Measurements from ENCODE around the gene PPIL6.
"Not testable (repeated sequence)": the region's sequence is repeated elsewhere in the genome, so short reads cannot be mapped to it uniquely, and the experiment has no call there.

PPIL6 gene

DNA sequence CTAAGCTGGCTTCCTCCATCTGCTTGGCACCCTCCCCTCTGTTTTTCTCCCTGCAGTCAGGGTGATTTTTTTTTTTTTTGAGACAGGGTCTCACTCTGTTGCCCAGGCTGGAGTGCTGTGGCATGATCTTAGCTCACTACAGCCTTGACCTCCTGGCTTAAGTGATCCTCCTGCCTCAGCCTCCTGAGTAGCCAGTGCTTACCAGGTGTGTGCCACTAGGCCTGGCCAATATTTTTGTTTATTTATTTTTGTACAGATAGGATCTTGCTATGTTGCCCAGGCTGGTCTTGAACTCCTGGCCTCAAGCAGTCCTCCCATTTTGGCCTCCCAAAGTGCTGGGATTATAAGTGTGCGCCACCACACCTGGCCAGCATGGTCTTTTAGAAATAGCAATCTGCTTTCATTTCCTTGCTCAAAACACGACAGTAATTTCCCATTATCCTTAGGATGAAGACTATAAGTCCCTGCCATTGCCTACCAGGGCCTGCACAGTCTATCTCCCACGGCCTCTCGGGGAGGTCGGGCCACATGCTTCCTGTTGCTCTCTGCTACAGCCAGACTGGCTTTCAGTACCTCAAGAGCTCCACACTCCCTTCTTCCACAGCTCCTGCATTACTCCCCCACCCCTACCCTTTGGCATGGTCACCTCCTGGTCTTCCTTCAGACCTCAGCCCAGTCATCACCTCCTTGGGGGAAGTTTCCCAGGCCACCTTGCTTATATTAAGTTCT lies 47.1 kb downstream of the PPIL6 start:
- DNase-seq: no peak

DNA sequence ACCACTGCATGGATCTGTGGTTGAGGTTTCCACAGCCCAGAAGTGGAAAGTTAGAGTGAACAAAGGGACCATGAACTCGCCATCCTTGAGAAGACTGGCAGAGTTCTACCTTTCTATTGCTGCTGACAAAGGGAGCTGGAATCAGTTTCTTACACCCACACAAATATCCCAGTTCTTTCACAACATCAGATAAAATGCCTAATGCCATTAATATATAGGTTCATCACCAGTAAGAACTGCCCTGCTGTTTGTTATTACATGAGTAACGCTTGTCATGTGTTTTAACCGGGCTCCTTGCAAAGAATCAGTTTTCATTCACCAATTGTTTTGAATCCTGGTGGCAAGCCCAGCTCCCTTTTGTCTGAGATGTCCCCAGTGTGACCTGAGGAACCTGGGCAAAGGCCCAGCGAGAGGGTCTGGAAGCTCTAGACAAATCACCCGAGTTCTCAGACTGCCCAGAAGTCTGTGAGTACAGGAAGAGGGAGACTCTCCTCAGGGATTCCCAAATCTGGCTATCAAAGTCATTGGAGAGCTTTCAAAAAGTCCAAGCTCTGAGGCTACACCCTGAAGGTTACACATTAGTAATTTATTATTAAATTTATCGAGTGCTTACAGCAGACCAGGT lies 50.7 kb downstream of the PPIL6 start:
- DNase-seq: no peak

DNA sequence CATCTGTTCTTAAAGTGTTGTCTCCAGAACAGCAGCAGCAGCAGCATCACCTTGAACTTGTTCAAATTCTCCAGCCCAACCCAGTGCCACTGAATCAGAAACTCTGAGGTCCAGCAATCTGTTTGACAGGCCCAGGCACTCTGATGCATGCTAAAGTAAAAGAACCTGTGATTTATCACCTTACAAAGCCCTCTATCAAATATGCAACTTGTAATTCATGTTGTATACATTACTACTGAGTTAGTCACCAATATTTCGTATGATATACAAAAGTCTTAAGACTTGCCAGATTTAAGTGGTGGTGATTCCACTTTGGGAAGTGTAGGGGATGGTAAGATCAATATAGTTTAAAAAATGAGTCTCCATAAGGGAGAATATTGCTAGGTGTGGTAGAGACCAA lies 52.2 kb downstream of the PPIL6 start:
- DNase-seq: no peak

DNA sequence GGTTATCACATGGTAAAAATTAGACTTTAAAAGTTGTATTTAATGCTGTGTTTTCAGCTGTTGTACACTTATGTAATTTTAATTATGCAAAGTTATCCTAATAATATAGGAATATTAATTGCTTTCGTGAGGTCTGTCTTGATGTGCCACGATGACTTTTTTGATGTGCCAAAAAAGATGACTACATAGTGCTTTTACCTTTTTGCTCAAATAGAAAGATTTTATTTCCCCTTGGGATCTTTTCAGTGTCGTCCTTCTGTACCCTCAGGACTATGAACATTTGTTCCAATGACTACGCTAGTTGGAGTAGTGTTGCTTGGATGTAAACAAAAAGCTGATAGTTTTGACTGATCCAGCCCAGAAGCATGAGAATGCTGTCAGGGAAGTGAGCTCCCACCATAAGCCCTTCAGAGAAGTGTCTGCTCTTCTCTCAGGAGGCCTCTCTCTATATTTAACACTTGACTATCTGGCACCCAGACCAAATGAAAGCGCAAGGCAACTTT lies 56.9 kb downstream of the PPIL6 start:
- no peak for DNase-seq

DNA sequence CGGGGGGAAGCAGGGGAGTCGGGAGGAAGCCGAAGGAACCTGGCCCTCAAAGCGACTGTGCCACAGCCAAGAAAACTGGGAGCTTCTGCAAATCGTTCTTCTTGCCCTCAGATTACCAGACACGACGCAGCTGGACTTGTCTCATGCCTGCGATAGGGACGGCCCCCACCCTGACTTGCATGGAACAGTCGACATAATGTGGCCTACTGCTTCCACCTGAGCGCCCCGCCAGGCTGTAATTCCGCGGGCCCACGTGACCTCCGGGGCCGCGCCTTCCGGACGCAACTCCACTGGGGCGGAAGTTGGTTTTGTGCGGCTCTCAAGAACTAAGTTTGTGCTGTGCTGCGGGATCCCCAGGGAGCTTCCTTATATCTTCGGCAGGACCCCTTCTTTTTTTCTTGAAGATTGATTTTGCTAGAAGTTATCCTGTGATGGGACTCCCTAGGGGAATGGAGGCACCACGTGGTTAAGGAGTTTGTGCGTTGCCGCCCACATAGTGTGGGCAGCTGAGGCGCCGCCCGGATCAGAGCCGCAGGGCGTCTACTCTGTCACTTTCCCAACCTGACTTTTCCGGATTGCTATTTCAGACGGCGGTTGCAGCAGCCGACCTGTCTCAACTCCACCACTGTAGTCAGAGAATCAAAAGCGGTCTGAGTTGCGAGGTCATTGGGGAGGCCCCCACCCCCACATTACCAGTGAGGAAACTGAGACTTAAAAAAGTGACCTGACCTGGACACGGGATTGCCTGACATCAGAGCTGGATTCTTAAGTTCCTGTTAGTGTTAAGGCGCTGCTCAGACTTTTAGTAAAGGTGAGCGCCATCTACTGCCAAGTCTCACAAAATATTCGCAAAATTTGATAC lies 57.6 kb downstream of the PPIL6 start:
- peak; percentile 94 for DNase-seq

DNA sequence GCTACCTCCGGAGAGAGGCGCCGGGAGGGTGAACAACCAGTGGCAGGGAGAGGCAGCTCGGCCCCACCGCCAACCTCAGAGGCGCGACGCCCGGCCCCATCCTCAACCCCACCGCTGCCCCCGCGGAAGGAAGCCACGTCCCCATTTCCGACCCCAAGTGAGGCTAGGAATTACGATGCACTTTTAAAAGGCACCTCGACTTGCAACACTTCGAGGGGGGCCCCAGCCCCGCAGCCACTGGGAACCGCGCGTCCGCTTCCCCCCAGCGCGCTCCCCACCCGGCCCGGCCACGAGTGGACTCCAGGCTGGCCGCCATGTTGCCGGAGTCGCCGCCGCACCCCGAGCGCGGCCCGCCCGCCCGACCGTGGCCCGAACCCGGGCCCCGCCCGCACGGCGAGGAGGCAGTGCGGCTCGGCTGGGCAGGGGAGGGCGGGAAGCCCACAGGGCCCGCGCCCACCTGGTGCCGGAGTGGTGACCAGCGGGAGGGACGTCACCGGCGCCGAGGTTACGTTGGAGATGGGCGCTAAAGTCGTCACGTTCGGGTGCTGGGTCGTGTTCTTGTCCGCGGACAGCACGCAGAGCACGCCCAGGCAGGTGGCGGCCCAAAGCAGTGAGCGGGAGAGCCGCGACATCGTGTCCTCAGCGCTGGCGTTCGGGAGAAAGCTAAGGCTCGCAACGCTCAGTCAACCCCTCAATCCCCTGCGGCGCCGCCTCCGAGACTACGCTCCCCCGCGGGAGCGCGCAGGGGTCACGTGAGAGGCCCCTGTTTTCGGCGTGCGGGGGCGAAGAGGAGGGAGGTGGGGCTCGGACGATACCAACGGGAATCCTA lies 58.5 kb downstream of the PPIL6 start, which contains the start of gene CD164:
Gene CD164 (minus strand): TSS at position 721 of the 829 bp plus-strand sequence. CDS start 89 bp downstream, at position 632.
- peak; percentile 94 for DNase-seq

DNA sequence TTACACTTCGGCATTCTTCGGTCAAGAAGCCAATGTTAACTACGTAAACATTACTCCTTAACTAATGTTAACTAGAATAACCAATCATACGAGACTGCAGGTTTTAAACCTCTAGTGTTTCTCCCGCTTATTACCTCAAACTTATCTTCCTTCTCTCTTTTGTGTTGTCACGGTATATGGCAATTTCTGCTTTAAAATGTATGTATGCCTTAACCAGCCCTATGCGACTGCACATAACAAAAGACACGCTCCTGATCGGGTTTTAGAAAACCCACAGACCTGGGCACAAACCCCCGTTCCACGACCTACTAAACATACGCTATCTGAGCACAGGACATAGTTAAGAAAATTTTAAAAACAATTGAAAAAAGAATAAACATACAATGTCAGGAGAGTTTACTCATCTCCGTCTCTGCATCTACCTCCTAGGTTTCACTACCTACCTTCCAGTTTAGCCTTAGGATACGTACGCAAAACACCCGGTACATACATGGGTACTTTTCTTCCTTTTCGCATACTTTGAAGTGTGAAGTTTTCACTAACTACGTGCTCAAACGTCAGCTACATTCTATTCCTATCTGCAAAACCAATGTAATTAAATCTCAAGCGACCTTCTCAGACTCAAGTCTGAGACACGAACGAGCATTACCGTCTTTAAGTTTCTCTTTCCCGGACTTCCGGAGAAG lies 59.2 kb downstream of the PPIL6 start:
- peak; percentile 53 for DNase-seq

DNA sequence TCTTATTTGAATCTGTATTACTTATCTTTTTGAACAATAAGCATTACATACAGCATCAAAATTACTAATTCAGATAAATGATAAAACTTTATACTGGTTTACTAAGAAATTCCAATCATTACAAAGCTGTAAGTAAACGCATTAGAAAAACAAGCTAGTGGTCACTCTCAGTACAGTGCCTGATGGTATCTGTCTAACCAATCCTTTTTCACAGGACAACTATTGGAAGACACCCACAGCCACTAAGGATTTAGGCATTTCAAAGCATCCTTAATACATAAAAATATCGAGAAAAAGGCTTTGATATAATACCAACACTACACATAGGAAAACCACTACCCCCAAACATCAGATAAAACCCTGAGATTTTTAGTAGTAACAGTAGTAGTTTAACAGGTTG lies 60.7 kb downstream of the PPIL6 start:
- DNase-seq: no peak

DNA sequence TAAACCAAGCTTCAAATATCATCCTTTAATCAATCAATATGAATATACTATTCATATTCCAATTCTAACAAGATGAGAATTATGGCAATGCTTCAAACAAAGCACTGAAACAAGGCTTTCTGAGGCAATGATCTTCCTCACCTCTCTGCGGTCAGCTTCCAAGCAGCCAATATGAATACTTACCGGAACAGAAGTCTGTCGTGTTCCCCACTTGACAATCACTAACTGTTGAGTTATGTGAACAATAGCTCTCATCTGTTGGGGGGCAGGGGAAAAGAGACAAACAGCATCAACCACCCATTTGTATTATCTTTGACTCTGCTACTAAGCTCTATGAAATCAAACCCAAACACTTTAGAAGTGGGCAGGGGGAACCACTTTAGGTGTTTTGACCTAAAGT lies 62.7 kb downstream of the PPIL6 start:
- DNase-seq: no peak

DNA sequence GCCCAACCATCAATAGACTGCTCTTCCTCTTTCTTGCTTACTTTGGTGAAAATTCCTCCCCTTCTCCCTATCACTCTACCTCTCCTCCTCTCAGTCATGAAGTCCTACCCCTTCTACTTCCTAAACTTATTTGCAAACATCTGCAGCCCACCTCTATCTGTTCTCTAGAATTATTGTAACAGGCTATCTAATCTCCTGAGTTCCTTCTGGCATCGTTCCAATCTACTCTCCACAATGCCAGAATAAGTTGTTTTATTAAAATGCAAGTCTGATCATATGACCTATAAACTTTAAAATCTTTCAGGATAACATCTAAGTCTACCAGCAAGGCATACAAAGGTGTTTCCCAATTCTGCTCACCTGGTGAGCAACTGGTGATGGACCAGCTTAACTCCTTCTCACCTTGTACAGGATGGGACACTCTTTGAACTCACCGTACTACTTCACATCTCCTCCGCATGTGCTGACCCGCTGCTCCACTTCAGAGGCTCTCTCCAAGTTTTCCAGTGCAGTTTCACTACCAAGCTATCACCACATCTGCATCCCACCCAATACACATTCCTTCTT lies 66.0 kb downstream of the PPIL6 start:
- DNase-seq: no peak

DNA sequence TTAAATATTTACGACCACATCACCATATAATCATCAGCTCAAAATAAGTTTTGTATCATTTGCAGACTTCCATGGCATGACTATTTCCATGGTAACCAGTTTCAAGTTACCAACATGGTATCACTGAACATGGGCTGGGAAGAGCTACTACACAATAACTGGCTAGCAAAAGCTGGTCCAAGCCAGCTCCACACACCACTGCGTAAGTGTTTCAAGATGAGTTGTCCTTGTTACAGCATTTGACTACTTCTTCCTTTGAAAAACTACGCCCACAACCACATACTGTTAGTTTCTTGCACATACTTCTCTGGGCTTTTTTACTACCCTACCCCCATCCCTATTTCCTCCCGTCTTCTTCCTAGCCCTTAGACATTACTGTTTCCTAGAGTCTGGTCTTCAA lies 66.7 kb downstream of the PPIL6 start:
- no peak for DNase-seq

DNA sequence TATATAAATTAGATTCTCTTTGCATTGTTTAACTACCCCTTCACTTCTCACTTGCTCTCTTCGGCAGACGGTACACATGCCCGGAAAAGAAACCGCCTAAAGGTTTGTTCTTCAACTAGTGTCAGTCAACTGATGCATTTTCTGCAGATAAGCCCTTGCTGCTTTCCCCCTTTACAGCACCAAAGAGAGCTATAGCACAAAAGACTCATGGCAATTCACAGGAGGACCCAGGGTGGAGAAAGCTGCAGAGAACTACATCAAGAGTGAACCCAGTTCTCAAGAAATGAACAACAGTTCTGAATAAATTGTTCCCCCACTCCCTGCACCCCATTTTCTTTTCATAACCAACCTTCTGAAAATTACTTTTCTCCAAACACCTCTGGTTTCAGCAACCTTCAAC lies 67.1 kb downstream of the PPIL6 start:
- DNase-seq: no peak

DNA sequence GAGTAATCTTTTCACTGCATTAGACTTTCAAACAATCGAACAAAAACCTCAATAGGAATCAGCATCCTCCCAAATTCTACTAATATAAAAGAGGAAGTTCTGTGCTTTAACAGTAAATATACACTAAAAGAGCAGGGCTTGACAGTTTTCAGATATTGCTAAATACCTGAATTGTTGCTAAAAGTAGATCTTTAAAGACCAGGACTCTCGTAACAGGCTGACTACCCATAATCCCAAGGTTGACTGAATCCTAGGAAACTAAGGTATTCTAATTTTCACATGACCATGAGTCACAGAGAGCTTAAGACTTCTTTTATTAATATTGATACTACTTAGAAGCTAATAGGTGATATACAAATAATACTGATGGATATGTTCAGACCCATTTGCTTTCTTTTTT lies 68.3 kb downstream of the PPIL6 start:
- DNase-seq: no peak

DNA sequence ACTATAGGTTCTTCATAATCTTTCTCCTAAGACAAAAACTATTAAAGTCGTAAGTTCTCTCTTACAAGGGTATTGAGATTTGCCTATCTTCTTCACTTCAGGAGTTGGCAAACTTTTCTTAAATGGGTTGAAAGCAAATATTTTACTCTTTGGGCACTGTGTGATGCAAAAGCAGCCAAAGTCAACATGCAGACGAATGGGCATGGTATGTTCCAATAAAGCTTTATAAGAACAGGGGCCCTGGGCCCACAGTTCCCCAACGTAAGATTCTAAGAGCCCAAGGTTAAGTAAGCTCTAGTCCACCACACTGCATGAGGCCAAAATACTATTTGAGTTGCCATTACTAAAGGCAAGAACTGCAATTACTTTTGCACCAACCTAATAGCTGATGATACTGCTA lies 69.6 kb downstream of the PPIL6 start:
- DNase-seq: no peak

DNA sequence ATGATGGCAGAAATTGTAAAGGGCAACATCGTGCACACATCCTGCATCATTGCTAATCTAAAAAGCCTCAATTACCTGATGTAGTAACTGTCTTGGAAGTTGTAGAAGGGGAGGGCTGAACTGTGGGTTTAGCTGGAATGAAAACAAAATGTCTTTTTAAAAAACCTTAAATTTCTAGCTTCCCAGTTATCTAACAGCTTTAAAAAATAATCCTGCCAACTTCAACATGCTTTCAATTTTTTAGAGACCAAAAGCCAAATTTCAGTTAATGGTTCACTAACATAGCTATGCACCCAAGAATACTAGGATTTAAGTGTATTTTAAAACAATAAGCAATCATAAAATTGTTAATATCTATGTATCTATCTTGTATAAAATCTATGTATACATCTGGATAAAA lies 70.1 kb downstream of the PPIL6 start:
- no peak for DNase-seq

DNA sequence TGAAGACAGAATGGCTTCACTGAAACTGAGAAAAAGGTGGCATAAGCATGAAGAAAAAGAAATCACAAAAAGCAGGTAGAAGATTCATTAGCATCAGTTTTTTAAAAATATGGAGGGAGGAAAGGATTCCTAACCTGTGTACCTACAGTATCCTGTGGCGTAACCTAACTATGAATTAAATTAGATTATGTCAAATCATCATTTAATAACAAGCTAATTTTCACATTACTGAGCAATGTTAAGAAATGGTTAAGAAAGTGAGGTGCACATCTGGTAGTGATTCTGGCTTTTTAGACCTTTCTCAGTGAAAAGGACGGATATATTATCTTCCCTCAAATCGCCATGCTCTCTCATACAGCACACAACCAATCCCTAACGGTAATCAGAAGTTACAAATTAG lies 70.7 kb downstream of the PPIL6 start:
- no peak for DNase-seq

DNA sequence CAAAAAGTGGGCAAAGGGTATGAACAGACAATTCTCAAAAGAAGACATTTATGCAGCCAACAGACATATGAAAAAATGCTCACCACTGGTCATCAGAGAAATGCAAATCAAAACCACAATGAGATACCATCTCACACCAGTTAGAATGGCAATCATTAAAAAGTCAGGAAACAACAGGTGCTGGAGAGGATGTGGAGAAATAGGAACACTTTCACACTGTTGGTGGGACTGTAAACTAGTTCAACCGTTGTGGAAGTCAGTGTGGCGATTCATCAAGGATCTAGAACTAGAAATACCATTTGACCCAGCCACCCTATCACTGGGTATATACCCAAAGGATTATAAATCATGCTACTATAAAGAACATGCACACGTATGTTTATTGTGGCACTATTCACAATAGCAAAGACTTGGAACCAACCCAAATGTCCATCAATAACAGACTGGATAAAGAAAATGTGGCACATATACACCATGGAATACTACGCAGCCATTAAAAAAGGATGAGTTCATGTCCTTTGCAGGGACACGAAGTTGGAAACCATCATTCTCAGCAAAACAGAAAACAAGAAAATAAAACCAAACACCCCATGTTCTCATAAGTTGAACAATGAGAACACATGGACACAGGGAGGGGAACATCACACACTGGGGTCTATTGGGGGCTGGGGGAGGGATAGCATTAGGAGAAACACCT lies 75.9 kb downstream of the PPIL6 start:
- DNase-seq: not testable (repeated sequence)

DNA sequence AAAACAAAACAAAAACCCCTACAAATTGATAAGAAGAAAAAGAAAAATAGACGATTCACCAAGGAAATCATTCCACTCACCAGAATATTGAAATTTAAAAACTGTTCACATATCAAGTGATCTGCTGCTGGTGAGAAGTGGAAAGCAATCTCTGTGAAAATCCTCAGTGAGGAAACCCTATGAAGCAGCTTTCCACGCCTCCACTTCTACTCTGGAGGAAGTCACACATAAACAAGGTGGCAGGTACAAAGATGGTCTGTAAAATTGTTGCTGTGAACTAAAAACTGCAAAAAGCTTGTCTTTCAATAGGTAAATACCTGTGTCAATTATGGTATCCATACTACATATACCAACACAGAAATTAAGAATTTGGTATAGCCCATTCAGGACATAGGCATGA lies 76.7 kb downstream of the PPIL6 start:
- DNase-seq: no peak

DNA sequence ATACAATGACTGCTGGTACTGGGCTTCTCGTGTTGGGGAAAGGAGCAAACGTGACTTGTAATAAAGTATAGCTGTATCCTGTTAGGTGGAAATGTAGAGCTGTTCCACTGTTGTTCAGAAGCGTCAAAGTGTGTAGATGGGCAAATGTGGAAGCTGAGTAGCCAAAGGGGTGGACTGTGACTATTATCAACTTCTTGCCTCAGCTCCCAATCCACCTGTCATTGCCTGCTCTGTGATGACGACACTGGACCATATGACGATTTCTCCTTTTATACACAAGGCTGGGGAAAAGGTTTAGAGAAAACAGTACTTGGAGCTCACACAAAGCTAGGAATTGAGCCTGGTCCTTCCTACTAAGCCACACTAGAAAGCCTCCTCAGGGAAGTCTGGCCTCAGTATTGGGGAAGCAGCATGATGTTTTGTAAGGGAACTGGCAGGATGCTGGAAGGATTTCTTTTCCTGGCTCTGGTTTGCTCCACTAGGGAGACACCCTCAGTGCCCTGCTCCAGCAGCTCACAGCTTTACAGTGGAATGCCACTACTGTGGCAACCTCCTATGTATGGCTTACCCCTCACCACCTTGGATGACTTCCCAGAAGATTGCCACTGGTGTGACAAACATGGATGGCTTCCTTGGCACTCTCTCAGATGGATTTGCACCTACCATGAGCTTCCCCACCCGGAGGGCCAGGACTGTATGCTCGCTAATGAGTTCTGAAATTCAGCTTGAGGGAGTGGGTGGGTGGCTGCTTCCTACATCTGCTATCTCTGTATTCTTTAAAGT lies 78.1 kb downstream of the PPIL6 start:
- peak; percentile 11 for DNase-seq

DNA sequence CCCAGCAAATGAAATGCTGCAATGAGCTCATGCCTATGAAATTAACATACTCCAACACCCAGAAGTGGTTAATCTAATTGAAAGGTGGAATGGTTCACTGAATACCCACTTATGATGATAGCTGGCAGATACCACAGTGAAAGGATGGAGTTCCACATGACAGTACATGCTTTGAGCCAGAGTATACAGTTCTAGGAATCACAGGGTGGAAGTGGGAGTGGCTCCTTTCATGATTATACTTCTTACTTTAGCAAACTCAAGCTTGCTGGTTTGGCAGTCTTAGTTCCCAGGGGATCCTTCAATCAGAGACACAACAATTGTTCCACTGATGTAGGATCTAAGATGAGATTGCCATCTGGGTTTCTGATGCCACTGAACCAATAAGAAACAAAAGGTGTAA lies 79.6 kb downstream of the PPIL6 start:
- DNase-seq: no peak
